ENCODE data around the gene ASPN.

The ASPN gene

DNA sequence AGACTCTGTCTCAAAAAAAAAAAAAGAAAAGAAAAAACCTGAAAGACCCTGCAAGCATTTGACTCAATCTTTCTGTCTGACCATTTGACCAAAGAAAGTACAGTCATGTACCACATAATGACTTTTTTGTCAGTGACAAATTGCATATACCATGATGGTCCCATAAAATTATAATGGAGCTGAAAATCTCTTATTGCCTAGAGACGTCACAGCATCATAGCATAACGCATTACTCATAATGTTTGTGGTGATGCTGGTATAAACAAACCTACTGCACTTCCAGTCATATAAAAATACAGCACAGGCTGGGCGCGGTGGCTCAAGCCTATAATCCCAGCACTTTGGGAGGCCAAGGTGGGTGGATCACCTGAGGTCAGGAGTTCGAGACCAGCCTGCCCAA, 43.0 kb upstream of the ASPN start:
- no peak for DNase-seq (ENCODE audit: low read depth)
- H3K4me3 ChIP-seq (ENCODE audit: control insufficient read depth, low read depth, low read length), result no peak overlapping the region
- TF ChIP-seq, protein P1, sequence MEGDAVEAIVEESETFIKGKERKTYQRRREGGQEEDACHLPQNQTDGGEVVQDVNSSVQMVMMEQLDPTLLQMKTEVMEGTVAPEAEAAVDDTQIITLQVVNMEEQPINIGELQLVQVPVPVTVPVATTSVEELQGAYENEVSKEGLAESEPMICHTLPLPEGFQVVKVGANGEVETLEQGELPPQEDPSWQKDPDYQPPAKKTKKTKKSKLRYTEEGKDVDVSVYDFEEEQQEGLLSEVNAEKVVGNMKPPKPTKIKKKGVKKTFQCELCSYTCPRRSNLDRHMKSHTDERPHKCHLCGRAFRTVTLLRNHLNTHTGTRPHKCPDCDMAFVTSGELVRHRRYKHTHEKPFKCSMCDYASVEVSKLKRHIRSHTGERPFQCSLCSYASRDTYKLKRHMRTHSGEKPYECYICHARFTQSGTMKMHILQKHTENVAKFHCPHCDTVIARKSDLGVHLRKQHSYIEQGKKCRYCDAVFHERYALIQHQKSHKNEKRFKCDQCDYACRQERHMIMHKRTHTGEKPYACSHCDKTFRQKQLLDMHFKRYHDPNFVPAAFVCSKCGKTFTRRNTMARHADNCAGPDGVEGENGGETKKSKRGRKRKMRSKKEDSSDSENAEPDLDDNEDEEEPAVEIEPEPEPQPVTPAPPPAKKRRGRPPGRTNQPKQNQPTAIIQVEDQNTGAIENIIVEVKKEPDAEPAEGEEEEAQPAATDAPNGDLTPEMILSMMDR (IDR thresholded peaks at IDR 0.05; ENCODE audit: control insufficient read depth, insufficient read depth, low read depth, low read length, missing control alignments), result no peak

DNA sequence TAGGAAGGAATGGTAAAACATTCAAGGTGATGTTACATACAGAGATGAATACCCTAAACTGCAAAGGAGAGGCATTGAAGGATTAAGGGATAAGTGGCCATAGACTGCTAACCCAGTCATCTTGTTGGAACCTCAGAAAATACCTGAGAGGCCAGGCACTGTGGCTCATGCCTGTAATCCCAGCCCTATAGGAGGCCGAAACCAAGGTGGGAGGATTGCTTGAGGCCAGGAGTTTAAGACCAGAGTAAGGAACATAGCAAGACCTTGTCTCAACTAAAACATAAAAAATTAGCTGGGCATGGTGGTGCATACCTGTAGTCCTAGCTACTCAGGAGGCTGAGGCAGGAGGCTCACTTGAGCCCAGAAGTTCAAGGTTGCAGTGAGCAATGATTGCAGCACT, 42.6 kb upstream of the ASPN start:
- no peak for DNase-seq (ENCODE audit: low read depth)
- H3K4me3 ChIP-seq (ENCODE audit: control insufficient read depth, low read depth, low read length), result no peak overlapping the region
- TF ChIP-seq, protein P1 (IDR thresholded peaks at IDR 0.05; ENCODE audit: control insufficient read depth, insufficient read depth, low read depth, low read length, missing control alignments), result no peak

DNA sequence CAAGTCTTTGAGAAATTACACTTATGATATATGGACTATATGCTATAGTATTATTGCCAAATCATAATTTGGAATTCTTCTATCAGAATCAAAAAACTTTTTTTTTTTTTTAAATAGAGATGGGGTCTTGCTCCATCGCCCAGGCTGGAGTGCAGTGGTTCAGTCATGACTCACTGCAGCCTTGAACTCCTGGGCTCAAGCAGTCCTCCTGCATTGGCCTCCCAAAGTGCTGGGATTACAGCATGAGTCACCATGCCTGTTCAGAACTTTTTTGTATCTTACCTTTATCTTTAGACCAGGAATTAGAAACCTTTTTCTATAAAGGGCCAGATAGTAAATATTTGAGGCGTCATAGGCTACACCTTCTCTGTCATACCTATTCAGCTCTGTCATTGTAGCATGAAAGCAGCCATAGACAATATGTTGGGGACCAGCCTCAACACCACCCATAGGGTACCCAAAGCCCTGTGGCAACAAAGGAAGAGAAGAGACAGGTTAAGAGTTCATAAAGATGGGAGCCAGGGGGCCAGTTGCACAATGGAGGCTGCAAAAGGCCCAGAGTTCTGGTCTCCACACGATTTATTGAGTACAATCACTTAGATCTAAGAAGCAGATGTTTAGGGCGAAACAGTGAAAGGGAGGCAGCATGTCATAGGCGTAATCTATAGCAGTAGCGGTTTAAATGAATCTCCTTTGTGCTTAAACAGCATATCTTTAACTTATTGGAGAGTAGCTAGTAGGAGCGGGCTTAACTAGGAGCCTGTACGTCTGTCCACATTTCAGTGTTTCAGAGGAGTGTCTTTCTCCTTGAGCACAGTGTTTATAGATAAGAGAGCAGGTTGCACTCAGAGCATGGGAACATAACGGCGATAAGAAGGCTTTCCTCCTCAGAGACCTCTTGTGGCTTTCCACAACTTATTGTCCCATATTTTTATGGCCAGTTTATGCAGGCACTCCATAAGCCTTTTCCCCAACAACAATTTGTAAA, 41.0 kb upstream of the ASPN start:
- H3K4me3 ChIP-seq (ENCODE audit: control insufficient read depth, low read depth, low read length), result no peak overlapping the region
- TF ChIP-seq, protein P1 (IDR thresholded peaks at IDR 0.05; ENCODE audit: control insufficient read depth, insufficient read depth, low read depth, low read length, missing control alignments), result no peak
- no peak for DNase-seq (ENCODE audit: low read depth)

DNA sequence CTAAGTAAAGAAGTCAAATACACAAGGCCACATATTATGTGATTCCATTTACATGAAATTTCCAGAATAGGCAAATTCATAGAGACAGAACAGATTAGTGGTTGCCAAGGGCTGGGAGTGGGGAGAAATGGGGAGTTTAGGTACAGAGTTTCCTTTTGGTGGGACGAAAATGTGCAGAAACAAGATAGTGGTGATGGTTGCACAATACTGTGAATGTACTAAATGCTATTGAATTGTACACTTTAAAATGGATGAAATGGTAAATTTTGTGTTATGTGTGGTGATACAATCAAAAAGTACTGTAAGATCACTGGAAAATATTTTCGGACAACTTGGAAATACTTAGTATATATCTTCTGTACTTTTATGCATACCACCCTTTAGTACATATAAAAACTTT, 38.5 kb upstream of the ASPN start:
- TF ChIP-seq, protein P1 (IDR thresholded peaks at IDR 0.05; ENCODE audit: control insufficient read depth, insufficient read depth, low read depth, low read length, missing control alignments), result no peak
- DNase-seq (ENCODE audit: low read depth), result no peak
- H3K4me3 ChIP-seq (ENCODE audit: control insufficient read depth, low read depth, low read length), result no peak overlapping the region

DNA sequence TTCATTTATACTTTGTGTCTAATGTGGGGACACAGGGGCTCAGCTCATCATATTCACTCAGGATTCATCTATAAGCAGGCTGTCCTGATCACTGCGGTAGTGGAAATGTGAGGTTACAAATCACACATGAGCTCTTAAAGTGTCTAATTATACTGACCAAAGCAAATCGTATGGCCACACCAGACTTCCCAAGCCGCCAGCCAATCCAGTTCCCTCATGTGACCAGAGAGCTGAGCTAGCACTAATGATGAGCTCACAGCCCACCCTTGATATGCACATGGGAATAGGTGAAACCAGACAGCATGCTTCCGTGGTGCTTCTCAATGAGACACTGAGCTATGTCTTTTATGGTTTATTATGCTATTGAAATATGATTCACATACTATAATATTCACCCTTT, 35.9 kb upstream of the ASPN start:
- no peak for DNase-seq (ENCODE audit: low read depth)
- TF ChIP-seq, protein P1 (IDR thresholded peaks at IDR 0.05; ENCODE audit: control insufficient read depth, insufficient read depth, low read depth, low read length, missing control alignments), result no peak
- no peak overlapping the region for H3K4me3 ChIP-seq (ENCODE audit: control insufficient read depth, low read depth, low read length)

DNA sequence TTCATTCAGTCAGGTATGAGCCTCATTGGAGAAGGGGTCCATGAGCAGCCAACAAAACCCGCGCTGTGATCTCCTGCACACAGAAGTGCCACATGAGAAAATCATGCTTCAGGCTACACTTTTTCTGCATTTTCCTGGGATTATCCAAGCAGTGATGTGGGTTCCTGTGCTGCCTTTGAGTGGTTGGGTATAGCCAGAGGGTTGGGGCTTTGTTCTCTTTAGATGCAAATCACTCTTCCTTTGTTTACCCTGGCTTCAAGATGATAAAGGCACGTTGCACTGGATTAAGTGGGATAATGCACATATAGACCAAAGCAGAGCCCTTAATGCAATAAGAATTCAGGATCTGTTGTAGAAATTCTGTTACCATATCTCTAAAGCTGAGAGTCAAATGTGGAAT, 34.7 kb upstream of the ASPN start:
- TF ChIP-seq, protein P1 (IDR thresholded peaks at IDR 0.05; ENCODE audit: control insufficient read depth, insufficient read depth, low read depth, low read length, missing control alignments), result no peak
- H3K4me3 ChIP-seq (ENCODE audit: control insufficient read depth, low read depth, low read length), result no peak overlapping the region
- no peak for DNase-seq (ENCODE audit: low read depth)
